Lung (tissue), 12 donors: Measurements from ENCODE around the gene LMAN2. TPM values are rescaled to one million over a fixed set of nuclear protein-coding genes. Genes with fewer than 3 reads are reported as not detected.
"Not testable (repeated sequence)": the region's sequence is repeated elsewhere in the genome, so short reads cannot be mapped to it uniquely, and the experiment has no call there.

ENCODE experiments used
- ATAC-seq: fragments of 200-7000 bp; cut with Tn5 transposase; one replicate; pipeline ENCODE4 v1.9.1; 2020; ENCODE audit warnings: moderate number of reproducible peaks; ENCODE audit not compliant: insufficient read depth, low FRiP score
- DNase-seq, 3 donors: peaks; one replicate each; pipeline ENCODE4 v3.0.0-alpha.2; 2013 to 2017
- H3K27ac ChIP-seq, 2 donors: one replicate each; pipeline ENCODE4 v1.5.1; 2013; ENCODE audit warnings: mild to moderate bottlenecking in 2 of 2, moderate library complexity in 2 of 2, control low read depth in 1 of 2, inconsistent platforms in 1 of 2, low read depth in 1 of 2, low read length in 1 of 2
- H3K27me3 ChIP-seq, 3 donors: one replicate each; pipeline ENCODE4 v1.5.1; 2013; ENCODE audit warnings: low read length in 2 of 3; ENCODE audit not compliant: control insufficient read depth in 3 of 3, insufficient read depth in 3 of 3
- H3K36me3 ChIP-seq, 4 donors: one replicate each; pipeline ENCODE4 v1.5.1; 2013; ENCODE audit warnings: low read length in 4 of 4, mild to moderate bottlenecking in 1 of 4, moderate library complexity in 1 of 4; ENCODE audit not compliant: control insufficient read depth in 4 of 4, insufficient read depth in 4 of 4
- H3K4me1 ChIP-seq, 5 donors: one replicate each; pipeline ENCODE4 v1.5.1; 2013; ENCODE audit warnings: low read length in 5 of 5, mild to moderate bottlenecking in 2 of 5, moderate library complexity in 1 of 5; ENCODE audit not compliant: control insufficient read depth in 5 of 5, insufficient read depth in 5 of 5
- H3K4me3 ChIP-seq: one replicate; pipeline ENCODE4 v1.5.1; 2013; ENCODE audit warnings: mild to moderate bottlenecking, control low read depth, moderate library complexity
- H3K9ac ChIP-seq, 2 donors: one replicate each; pipeline ENCODE4 v1.5.1; 2013; ENCODE audit warnings: low read length in 2 of 2, control low read depth in 1 of 2; ENCODE audit not compliant: insufficient read depth in 1 of 2
- H3K9me3 ChIP-seq, 4 donors: one replicate each; pipeline ENCODE4 v1.5.1; 2013; ENCODE audit warnings: low read length in 3 of 4, mild to moderate bottlenecking in 1 of 4, moderate library complexity in 1 of 4; ENCODE audit not compliant: control insufficient read depth in 4 of 4, insufficient read depth in 3 of 4
- CTCF ChIP-seq: IDR thresholded peaks from 2 replicates; pipeline ENCODE4 v1.5.1; 2012; ENCODE audit warnings: mild to moderate bottlenecking; ENCODE audit errors: control extremely low read depth, extremely low read depth
- WGBS, 2 donors: extraction: QIAGEN DNeasy Blood & Tissue Kit; methylation state at CpG; one replicate each; pipeline ENCODE4 v1.1.7; 2013; 5-methylcytosine and 5-hydroxymethylcytosine counted together
- polyA plus RNA-seq, 2 donors: library from polyadenylated mRNA; stranded (reverse); fragments of 200-250 nt; gene quantifications; one replicate each; pipeline ENCODE4 v1.2.1, GENCODE V29; 2013
- total RNA-seq, 2 donors: library from RNA; depleted of rRNA in 1 of 2; stranded (reverse); fragments of >200 nt in 1 of 2; gene quantifications; one replicate each; pipeline ENCODE4 v1.2.1, GENCODE V29; 2014 to 2021
- donor health status: control.
- donor health status: control.
- donor health status: Bipolar disorder and iron deficiency.
- donor health status: healthy.
- donor health status: DM: yes; HTN: yes; CAD: no.

The LMAN2 gene
- total and polyA plus RNA-seq, 4 donors = 101 to 316 (median 181) TPM

DNA sequence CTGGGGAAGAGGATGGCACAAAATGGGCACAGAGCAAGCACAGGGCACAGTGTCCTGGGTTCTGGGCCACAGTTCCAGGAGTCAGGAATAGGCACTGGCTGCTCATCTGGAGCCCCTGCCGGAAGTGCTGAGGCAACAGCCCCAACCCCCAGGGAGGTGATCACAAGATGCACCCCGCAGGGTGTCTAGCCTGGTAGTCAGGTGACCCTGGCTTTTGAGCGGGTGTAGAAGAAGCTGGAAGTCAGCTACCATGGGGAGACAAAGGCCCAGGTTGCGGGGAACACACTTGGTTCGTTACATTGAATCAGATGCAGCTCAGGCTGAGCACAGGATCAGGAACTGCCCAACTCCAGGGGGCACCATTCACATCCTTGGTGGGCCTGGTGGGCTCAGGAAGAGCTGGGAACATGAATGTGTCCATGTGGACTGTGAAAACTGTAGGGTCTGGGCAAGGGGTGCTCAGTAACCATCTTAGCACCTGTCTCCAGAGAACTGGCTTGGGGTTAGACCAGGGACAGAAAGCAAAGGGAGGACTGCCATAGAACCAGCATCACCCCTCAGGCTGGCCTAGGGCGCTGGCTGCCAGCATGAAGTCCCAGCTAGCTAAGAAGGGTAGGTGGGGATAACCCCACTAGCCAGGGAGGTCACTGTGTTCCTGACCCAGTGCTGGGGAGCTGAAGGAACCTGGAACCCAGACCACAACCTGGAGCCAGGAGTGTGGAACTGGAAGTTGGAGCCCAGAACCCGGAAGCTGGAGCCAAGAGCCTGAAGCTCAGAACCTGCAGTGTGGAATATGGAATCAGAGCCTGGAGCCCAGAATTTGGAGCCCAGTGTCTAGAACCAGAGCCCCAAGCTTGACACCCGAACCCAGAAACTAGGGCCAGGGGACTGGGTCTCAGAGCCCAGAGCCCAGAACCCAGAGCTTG is 26.6 kb upstream of the LMAN2 start:
- no peak for TF ChIP-seq CTCF
- DNase-seq = no peak
- no peaks in the 10 kb centered on the region for H3K9me3 ChIP-seq
- ATAC-seq = no peak
- 83 to 91% methylated on average over 8 of the region's 8 CpGs for WGBS, 2 donors
- no peak overlapping the region for H3K4me3 ChIP-seq
- H3K4me1 ChIP-seq = peaks cover 0 to 3% (median 0%) of the 10 kb centered on the region in 5 donors
- no peak overlapping the region for H3K9ac ChIP-seq
- no peaks in the 10 kb centered on the region for H3K36me3 ChIP-seq
- H3K27me3 ChIP-seq = no peaks in the 10 kb centered on the region
- no peak overlapping the region for H3K27ac ChIP-seq

- Histone ChIP-seq H3K4me3 (no peak overlapping the region), H3K9ac (no peak overlapping the region), H3K27me3 (no peaks in the 10 kb centered on the region), H3K4me1 (peaks cover 0 to 11% (median 0%) of the 10 kb centered on the region in 5 donors), H3K27ac (no peak overlapping the region), H3K9me3 (no peaks in the 10 kb centered on the region), H3K36me3 (peaks cover 0 to 4% (median 0%) of the 10 kb centered on the region in 4 donors)
- ATAC-seq (no peak), DNase-seq (no peak)
- 88 to 93% methylated on average over 11 of the region's 11 CpGs for WGBS, 2 donors
- no peak for TF ChIP-seq CTCF
These were observed 24.6 kb upstream of the LMAN2 start for GRCh38 chr5:177376107-177376506.

DNA sequence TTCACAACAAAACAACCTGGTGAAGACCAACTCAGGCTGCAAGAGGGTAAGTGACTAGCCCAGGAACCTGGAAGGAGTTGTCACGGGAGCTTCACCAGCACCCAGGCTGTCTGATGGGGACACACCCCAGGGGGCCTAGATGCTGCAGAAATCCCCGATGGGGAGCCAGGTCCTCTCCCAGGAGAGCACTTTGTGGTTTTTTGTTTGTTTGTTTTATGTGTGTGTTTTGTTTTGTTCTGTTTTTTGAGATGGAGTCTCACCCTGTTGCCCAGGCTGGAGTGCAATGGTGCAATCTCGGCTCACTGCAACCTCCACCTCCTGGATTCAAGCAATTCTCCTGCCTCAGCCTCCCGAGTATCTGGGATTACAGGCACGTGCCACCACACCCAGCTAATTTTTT is 24.0 kb upstream of the LMAN2 start:
- peaks cover 0 to 11% (median 0%) of the 10 kb centered on the region in 5 donors for H3K4me1 ChIP-seq
- WGBS, 2 donors = 79 to 85% methylated on average over 5 of the region's 5 CpGs
- H3K27me3 ChIP-seq = not testable (repeated sequence)

DNA sequence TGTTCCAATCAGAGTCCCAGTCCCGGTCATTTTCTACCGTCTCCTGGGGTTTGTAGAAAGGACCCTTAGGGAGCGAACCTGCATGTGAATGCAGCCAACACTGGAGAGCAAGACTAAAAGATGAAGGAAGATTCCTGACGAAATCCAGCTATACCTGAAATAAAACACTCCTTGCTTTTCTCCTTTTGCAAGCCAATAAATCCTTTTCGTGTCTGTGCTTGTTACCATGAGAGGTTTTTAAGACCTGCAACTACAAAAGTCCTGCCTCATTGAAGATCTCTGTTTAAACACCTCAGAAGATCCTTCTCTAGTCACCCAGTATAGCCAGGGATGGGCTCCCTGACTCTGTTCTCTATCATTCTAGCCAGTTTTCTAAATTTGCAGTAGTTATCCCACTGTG is 22.7 kb upstream of the LMAN2 start:
- peaks cover 0 to 4% (median 0%) of the 10 kb centered on the region in 4 donors for H3K36me3 ChIP-seq
- no peak for TF ChIP-seq CTCF
- no peak overlapping the region for H3K27ac ChIP-seq

More for the DNA sequence above, 24.0 kb upstream of the LMAN2 start:
- H3K27ac ChIP-seq, H3K36me3 ChIP-seq, DNase-seq, H3K4me3 ChIP-seq, H3K9ac ChIP-seq, ATAC-seq, H3K9me3 ChIP-seq: not testable (repeated sequence)

More for the DNA sequence above, 22.7 kb upstream of the LMAN2 start:
- ATAC-seq = no peak
- Histone ChIP-seq H3K9ac (no peak overlapping the region), H3K4me3 (no peak overlapping the region), H3K9me3 (no peaks in the 10 kb centered on the region), H3K27me3 (no peaks in the 10 kb centered on the region), H3K4me1 (peaks cover 0 to 11% (median 0%) of the 10 kb centered on the region in 5 donors)
- whole genome bisulfite sequencing, 2 donors = 85 to 88% methylated on average over 5 of the region's 5 CpGs
- no peak for DNase-seq
